IMR-90 (cell line): ENCODE data around the gene BCCIP. TPM values are rescaled to one million over a fixed set of nuclear protein-coding genes. Genes with fewer than 3 reads are reported as not detected.

Experiments used
- ATAC-seq: fragments of 200-7000 bp; cut with Tn5 transposase; 2 replicates; pipeline ENCODE4 v1.9.1; 2020; ENCODE audit warnings: low read depth, mild to moderate bottlenecking, moderate library complexity
- BruUV-seq: library from RNA; stranded (reverse); fragments of 400-500 nt; replicated peaks from 2 replicates; lab custom pipeline; 2021; lab: Mats Ljungman, UMichigan
- CTCF ChIA-PET: fragments of 300-600 bp; formaldehyde crosslinking; extraction: SDS; loops from one replicate; lab custom pipeline; 2021; ENCODE audit warnings: antibody characterized with exemption; lab: Yijun Ruan, JAX
- POLR2A ChIA-PET: fragments of 300-600 bp; sonication (Branson Sonifier 250); formaldehyde crosslinking; loops from one replicate; lab custom pipeline; 2022; ENCODE audit warnings: antibody characterized with exemption; ENCODE audit not compliant: unreplicated experiment; lab: Charles Lee
- DNase-seq: peaks from one replicate; pipeline ENCODE4 v3.0.0; 2013
- H2AFZ ChIP-seq: replicated peaks from 2 replicates; pipeline ENCODE3; 2013; ENCODE audit warnings: low read length, mild to moderate bottlenecking; ENCODE audit not compliant: poor library complexity
- H2AK5ac ChIP-seq: 2 replicates; pipeline ENCODE4 v1.6.1; 2013; ENCODE audit warnings: low read depth, low read length, inconsistent platforms
- H2AK9ac ChIP-seq: replicated peaks from 2 replicates; pipeline ENCODE3; 2013; ENCODE audit warnings: mild to moderate bottlenecking, low read depth, low read length, moderate library complexity; ENCODE audit not compliant: poor library complexity
- H2BK120ac ChIP-seq: 2 replicates; pipeline ENCODE4 v1.6.1; 2013; ENCODE audit warnings: low read depth, low read length, inconsistent platforms
- H2BK15ac ChIP-seq: 3 replicates; pipeline ENCODE4 v1.6.1; 2013; ENCODE audit warnings: low read depth, low read length, inconsistent platforms
- H2BK20ac ChIP-seq: 2 replicates; pipeline ENCODE4 v1.6.1; 2013; ENCODE audit warnings: low read depth, mild to moderate bottlenecking, inconsistent platforms, low read length, moderate library complexity
- H2BK5ac ChIP-seq: 2 replicates; pipeline ENCODE4 v1.6.1; 2013; ENCODE audit warnings: mild to moderate bottlenecking, low read depth, low read length, inconsistent platforms; ENCODE audit not compliant: poor library complexity, severe bottlenecking
- H3K14ac ChIP-seq: replicated peaks from 2 replicates; pipeline ENCODE4 v1.6.1; 2013; ENCODE audit warnings: low read depth, low read length, inconsistent platforms
- H3K18ac ChIP-seq: 2 replicates; pipeline ENCODE4 v1.6.1; 2013; ENCODE audit warnings: low read depth, low read length, control low read depth
- H3K23ac ChIP-seq: 2 replicates; pipeline ENCODE4 v1.6.1; 2013; ENCODE audit warnings: low read depth, low read length, inconsistent platforms
- H3K27ac ChIP-seq: 2 replicates; pipeline ENCODE4 v1.5.1; 2013; ENCODE audit warnings: mild to moderate bottlenecking, control low read depth, low read length; ENCODE audit not compliant: insufficient read depth
- H3K27me3 ChIP-seq: 2 replicates; pipeline ENCODE4 v1.6.1; 2013; ENCODE audit warnings: low read length; ENCODE audit not compliant: control insufficient read depth, insufficient read depth
- H3K36me3 ChIP-seq: 2 replicates; pipeline ENCODE4 v1.6.1; 2013; ENCODE audit warnings: low read length, mixed read lengths; ENCODE audit not compliant: control insufficient read depth, insufficient read depth
- H3K4ac ChIP-seq: 2 replicates; pipeline ENCODE4 v1.6.1; 2013; ENCODE audit warnings: low read depth, low read length, inconsistent platforms
- H3K4me1 ChIP-seq: 2 replicates; pipeline ENCODE4 v1.6.1; 2013; ENCODE audit warnings: low read length, mixed read lengths; ENCODE audit not compliant: control insufficient read depth, insufficient read depth
- H3K4me2 ChIP-seq: 2 replicates; pipeline ENCODE4 v1.6.1; 2013; ENCODE audit warnings: low read depth, mild to moderate bottlenecking, control low read depth, low read length, moderate library complexity
- H3K4me3 ChIP-seq: 2 replicates; pipeline ENCODE4 v1.5.1; 2013; ENCODE audit warnings: low read depth, mild to moderate bottlenecking, control low read depth, low read length, moderate library complexity; ENCODE audit not compliant: insufficient read depth
- H3K56ac ChIP-seq: 2 replicates; pipeline ENCODE4 v1.6.1; 2013; ENCODE audit warnings: low read length, inconsistent platforms; ENCODE audit not compliant: insufficient read depth; ENCODE audit errors: extremely low read depth
- H3K79me1 ChIP-seq, 2 experiments: 2 replicates each; pipeline ENCODE4 v1.6.1; 2013; ENCODE audit warnings: low read length in 2 of 2, inconsistent platforms in 1 of 2, low read depth in 1 of 2
- H3K9ac ChIP-seq: 2 replicates; pipeline ENCODE4 v1.6.1; 2013; ENCODE audit warnings: low read depth, low read length, control low read depth
- H3K9me1 ChIP-seq: 2 replicates; pipeline ENCODE4 v1.6.1; 2013; ENCODE audit warnings: low read length, inconsistent platforms; ENCODE audit not compliant: insufficient read depth
- H3K9me3 ChIP-seq: 2 replicates; pipeline ENCODE4 v1.6.1; 2013; ENCODE audit warnings: low read length; ENCODE audit not compliant: control insufficient read depth, insufficient read depth
- H4K20me1 ChIP-seq: 2 replicates; pipeline ENCODE4 v1.6.1; 2013; ENCODE audit warnings: low read length, inconsistent platforms; ENCODE audit not compliant: insufficient read depth
- H4K5ac ChIP-seq: 2 replicates; pipeline ENCODE4 v1.6.1; 2013; ENCODE audit warnings: mild to moderate bottlenecking, low read depth, low read length, control low read depth
- H4K8ac ChIP-seq, 2 experiments: 2 replicates each; pipeline ENCODE4 v1.6.1; 2013; ENCODE audit warnings: low read depth in 2 of 2, low read length in 2 of 2, control low read depth in 1 of 2, inconsistent platforms in 1 of 2
- H4K91ac ChIP-seq: 2 replicates; pipeline ENCODE4 v1.6.1; 2013; ENCODE audit warnings: low read depth, low read length, inconsistent platforms; ENCODE audit not compliant: insufficient read depth
- MAZ ChIP-seq: IDR thresholded peaks from 2 replicates; pipeline ENCODE4 v1.6.1; 2012; ENCODE audit warnings: low read depth, mild to moderate bottlenecking, low read length, improper control_type of control experiment, moderate library complexity, borderline replicate concordance
- WGBS, 2 experiments: methylation state at CpG; one replicate each; pipeline versions ENCODE4 v1.1.5 to v1.1.7; 2013; ENCODE audit warnings: missing lambda C conversion rate in 2 of 2; ENCODE audit not compliant: insufficient read length in 1 of 2; ENCODE audit errors: extremely low coverage in 2 of 2; 5-methylcytosine and 5-hydroxymethylcytosine counted together
- dilution Hi-C: fragments of 300-500 bp; cut with HindIII; formaldehyde crosslinking; loops from one replicate; pipeline ENCODE4 v1.14.3; 2018; ENCODE audit warnings: low sequenced_read_pairs; ENCODE audit not compliant: unreplicated experiment
- in situ Hi-C: fragments of 300-500 bp; cut with MboI; formaldehyde crosslinking; loops from 3 replicates; pipeline ENCODE4 v1.14.3; 2019; ENCODE audit warnings: low sequenced_read_pairs, inconsistent platforms, mixed read lengths
- intact Hi-C: fragments of 100-400 bp; cut with micrococcal nuclease; formaldehyde crosslinking; loops from 2 replicates; pipeline ENCODE4 v1.10.0; 2022
- polyA plus RNA-seq, 3 experiments: library from polyadenylated mRNA; depleted of rRNA; stranded (reverse); fragments of >200 nt; gene quantifications; 2 replicates each; pipeline ENCODE4 v1.2.3, GENCODE V29; 2012; ENCODE audit warnings: low replicate concordance in 1 of 3
- total RNA-seq: library from RNA; depleted of rRNA; stranded (reverse); fragments of >200 nt; gene quantifications from 2 replicates; pipeline ENCODE4 v1.2.3, GENCODE V29; 2012

The BCCIP gene
- total and polyA plus RNA-seq, 2 of the 4 experiments (the other 2 are of a cell fraction), result 31.9 to 49.2 TPM

DNA sequence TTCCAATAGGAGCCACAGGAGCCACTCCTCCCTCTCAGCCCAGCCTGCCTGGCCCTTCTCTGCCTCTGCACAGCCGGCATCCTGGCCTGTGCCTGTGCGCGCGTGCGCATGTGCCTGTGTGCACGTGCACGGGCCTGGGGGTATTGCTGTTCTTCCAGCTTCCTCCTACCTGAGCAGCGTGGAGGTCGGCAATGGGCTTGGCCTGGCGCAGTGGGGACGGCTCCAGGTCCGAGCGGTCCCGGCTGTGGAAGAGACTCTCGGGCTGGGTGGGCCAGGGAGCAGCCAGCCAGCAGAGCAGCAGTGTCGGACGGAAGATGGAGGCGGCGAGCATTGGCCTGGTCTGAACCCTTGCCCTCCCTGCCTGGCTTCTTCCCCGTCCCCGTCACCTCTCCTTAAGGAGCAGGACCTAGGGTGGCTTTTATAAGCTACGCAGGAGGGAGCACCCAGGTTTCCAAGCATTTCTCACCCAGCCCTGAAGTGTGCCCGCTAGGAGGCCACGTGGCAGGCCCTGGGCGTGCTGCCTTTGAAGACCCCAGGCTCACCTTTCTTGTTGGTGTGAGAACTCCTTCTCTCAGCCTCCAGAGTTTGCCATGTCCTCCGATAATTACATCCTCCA, 47.7 kb upstream of the BCCIP start, which contains the start of gene MMP21:
Gene MMP21, minus strand, starts transcription at position 331 of the 616 bp plus-strand sequence. Its CDS starts 0 bp downstream, at position 331.
- no peaks in the 10 kb centered on the region for H3K36me3 ChIP-seq
- H3K4ac ChIP-seq, result no peak within 1 kb of the TSS
- no peak for ATAC-seq
- no peak within 1 kb of the TSS for H2BK20ac ChIP-seq
- H3K4me1 ChIP-seq, result no peaks in the 10 kb centered on the region
- H2BK120ac ChIP-seq, result no peak within 1 kb of the TSS
- CTCF ChIA-PET, result no interaction called here
- no peak within 1 kb of the TSS for H2BK15ac ChIP-seq
- no peak within 1 kb of the TSS for H2BK5ac ChIP-seq
- no peak within 1 kb of the TSS for H4K5ac ChIP-seq
- no peak within 1 kb of the TSS for H4K91ac ChIP-seq
- no peak within 1 kb of the TSS for H2AK9ac ChIP-seq
- H3K27ac ChIP-seq, result no peak within 1 kb of the TSS
- H3K4me2 ChIP-seq, result no peak within 1 kb of the TSS
- TF ChIP-seq MAZ, result no peak
- H3K27me3 ChIP-seq, result peaks cover 3% of the 10 kb centered on the region; the same call in 1 of the 2 replicates
- H3K23ac ChIP-seq, result no peak within 1 kb of the TSS
- H3K56ac ChIP-seq, result no peak within 1 kb of the TSS
- POLR2A ChIA-PET, result interaction anchor here (0.6 kb wide), 1 partner anchor 690 kb away, joined by 4 read pairs; no protein-coding TSS in a partner anchor
- H4K8ac ChIP-seq, result no peak within 1 kb of the TSS
- H3K9ac ChIP-seq, result no peak within 1 kb of the TSS
- BruUV-seq, result no TSS peak
- peak within 1 kb of the TSS; percentile 9 for H2AFZ ChIP-seq
- no peaks in the 10 kb centered on the region for H4K20me1 ChIP-seq
- H2AK5ac ChIP-seq, result no peak within 1 kb of the TSS
- no peak within 1 kb of the TSS for H3K4me3 ChIP-seq
- no peak within 1 kb of the TSS for H3K18ac ChIP-seq
- intact Hi-C loops (no loop called here), dilution Hi-C loops (no loop called here), in situ Hi-C loops (no loop called here)
- no peak for DNase-seq
- no peaks in the 10 kb centered on the region for H3K9me1 ChIP-seq
- H3K14ac ChIP-seq, result no peak within 1 kb of the TSS
- no peaks in the 10 kb centered on the region for H3K79me1 ChIP-seq
- no peaks in the 10 kb centered on the region for H3K9me3 ChIP-seq
- 92% methylated on average over 13 of the region's 26 CpGs; no CpG with 5 or more reads in 1 of the 2 experiments for WGBS, 2 experiments
